Retina (tissue), 1 donor: ENCODE measurements around the gene KLHL24.
"Not testable (repeated sequence)": the region's sequence is repeated elsewhere in the genome, so short reads cannot be mapped to it uniquely, and the experiment has no call there.

Experiments used
- DNase-seq: peaks from one replicate; pipeline ENCODE4 v3.0.0-alpha.2; 2016

KLHL24 gene

GRCh38 chr3:183635107-183635430 lies 354 bp upstream of the KLHL24 start:
- no peak for DNase-seq

GRCh38 chr3:183636221-183637105 lies 1.0 kb downstream of the KLHL24 start:
- peak; percentile 97 for DNase-seq

GRCh38 chr3:183637106-183637486 lies 1.7 kb downstream of the KLHL24 start:
- no peak for DNase-seq

- not testable (repeated sequence) for DNase-seq
These were observed 2.2 kb downstream of the KLHL24 start for GRCh38 chr3:183637633-183638032.

GRCh38 chr3:183638101-183638852 lies 2.9 kb downstream of the KLHL24 start:
- no peak for DNase-seq

- DNase-seq: not testable (repeated sequence)
These were observed 5.2 kb downstream of the KLHL24 start for GRCh38 chr3:183640635-183641034.

GRCh38 chr3:183641882-183642281 lies 6.5 kb downstream of the KLHL24 start:
- DNase-seq: no peak

- no peak for DNase-seq
These were observed 8.8 kb downstream of the KLHL24 start for GRCh38 chr3:183644244-183644643.

- DNase-seq: no peak
These were observed 9.8 kb downstream of the KLHL24 start for GRCh38 chr3:183645254-183645653.

- no peak for DNase-seq
These were observed 15.1 kb downstream of the KLHL24 start for GRCh38 chr3:183650554-183650953.

GRCh38 chr3:183653209-183654064 lies 18.0 kb downstream of the KLHL24 start:
- DNase-seq: peak; percentile 32

GRCh38 chr3:183654727-183655126 lies 19.3 kb downstream of the KLHL24 start:
- DNase-seq: no peak

- no peak for DNase-seq
These were observed 26.7 kb downstream of the KLHL24 start for GRCh38 chr3:183662099-183662498.

- no peak for DNase-seq
These were observed 29.5 kb downstream of the KLHL24 start for GRCh38 chr3:183664913-183665381.

- DNase-seq: no peak
These were observed 44.6 kb downstream of the KLHL24 start for GRCh38 chr3:183680061-183680460.

- no peak for DNase-seq
These were observed 52.3 kb downstream of the KLHL24 start for GRCh38 chr3:183687705-183688104.

GRCh38 chr3:183688874-183689273 lies 53.5 kb downstream of the KLHL24 start:
- no peak for DNase-seq

GRCh38 chr3:183689621-183690020 lies 54.2 kb downstream of the KLHL24 start:
- not testable (repeated sequence) for DNase-seq

- no peak for DNase-seq
These were observed 55.1 kb downstream of the KLHL24 start for GRCh38 chr3:183690402-183690995.

GRCh38 chr3:183692436-183692835 lies 57.0 kb downstream of the KLHL24 start:
- DNase-seq: no peak

- no peak for DNase-seq
These were observed 60.3 kb downstream of the KLHL24 start for GRCh38 chr3:183695569-183696364.

- DNase-seq: no peak
These were observed 61.7 kb downstream of the KLHL24 start for GRCh38 chr3:183697123-183697609.
